Activated CD4-positive, alpha-beta T cell treated with anti-CD3 and anti-CD28 coated beads, Interleukin-2, amount 50 U/mL, for 1 hour (primary cell): ENCODE results near the gene IRX5.
A peak's percentile ranks its signal among the peaks of the same experiment; 100 is the strongest.

ENCODE experiments used
- DNase-seq: peaks from one replicate; pipeline ENCODE4 v3.0.0-alpha.2; 2020

The IRX5 gene

GRCh38 chr16:54930005-54930868, at the start of gene IRX5:
TSS of gene IRX5 (plus strand) at chr16:54930865. CDS start at chr16:54931199, 334 bp downstream.
- no peak for DNase-seq

GRCh38 chr16:54882556-54882955, 48.1 kb upstream of the IRX5 start:
- DNase-seq: no peak

- no peak for DNase-seq
Measured at GRCh38 chr16:54883358-54883757, 47.3 kb upstream of the IRX5 start.

GRCh38 chr16:54886078-54886477, 44.6 kb upstream of the IRX5 start:
- DNase-seq: no peak

- DNase-seq: no peak
Measured at GRCh38 chr16:54890381-54890780, 40.3 kb upstream of the IRX5 start.

GRCh38 chr16:54891346-54891745, 39.3 kb upstream of the IRX5 start:
- DNase-seq: no peak

- DNase-seq: no peak
Measured at GRCh38 chr16:54892981-54893380, 37.7 kb upstream of the IRX5 start.

GRCh38 chr16:54897930-54898329, 32.7 kb upstream of the IRX5 start:
- no peak for DNase-seq

- DNase-seq: no peak
Measured at GRCh38 chr16:54901606-54902005, 29.1 kb upstream of the IRX5 start.

- DNase-seq: no peak
Measured at GRCh38 chr16:54903047-54903446, 27.6 kb upstream of the IRX5 start.

- no peak for DNase-seq
Measured at GRCh38 chr16:54911079-54911478, 19.6 kb upstream of the IRX5 start.

GRCh38 chr16:54912720-54913119, 17.9 kb upstream of the IRX5 start:
- no peak for DNase-seq

- DNase-seq: no peak
Measured at GRCh38 chr16:54921206-54921824, 9.3 kb upstream of the IRX5 start.

- DNase-seq: no peak
Measured at GRCh38 chr16:54923055-54923473, 7.6 kb upstream of the IRX5 start.

- DNase-seq: no peak
Measured at GRCh38 chr16:54923988-54924387, 6.7 kb upstream of the IRX5 start.

- DNase-seq: no peak
Measured at GRCh38 chr16:54926166-54926838, 4.4 kb upstream of the IRX5 start.

GRCh38 chr16:54927125-54928015, 3.3 kb upstream of the IRX5 start:
- no peak for DNase-seq

- no peak for DNase-seq
Measured at GRCh38 chr16:54928016-54928356, 2.7 kb upstream of the IRX5 start.

GRCh38 chr16:54928411-54929089, 2.1 kb upstream of the IRX5 start:
- DNase-seq: no peak

- DNase-seq: peak; percentile 89
Measured at GRCh38 chr16:54929090-54930004, 1.3 kb upstream of the IRX5 start.

GRCh38 chr16:54930869-54931119, 129 bp downstream of the IRX5 start:
- DNase-seq: no peak
